GM12891 (cell line): Measurements from ENCODE around the gene GCGR.

Experiments
- SPI1 ChIP-seq: IDR thresholded peaks from 2 replicates; pipeline ENCODE4 v1.6.1; 2011; ENCODE audit warnings: low read depth, low read length, control low read depth
- TAF1 ChIP-seq: IDR thresholded peaks from 2 replicates; pipeline ENCODE4 v1.6.1; 2011; ENCODE audit warnings: low read depth, low read length, control low read depth

DNA sequence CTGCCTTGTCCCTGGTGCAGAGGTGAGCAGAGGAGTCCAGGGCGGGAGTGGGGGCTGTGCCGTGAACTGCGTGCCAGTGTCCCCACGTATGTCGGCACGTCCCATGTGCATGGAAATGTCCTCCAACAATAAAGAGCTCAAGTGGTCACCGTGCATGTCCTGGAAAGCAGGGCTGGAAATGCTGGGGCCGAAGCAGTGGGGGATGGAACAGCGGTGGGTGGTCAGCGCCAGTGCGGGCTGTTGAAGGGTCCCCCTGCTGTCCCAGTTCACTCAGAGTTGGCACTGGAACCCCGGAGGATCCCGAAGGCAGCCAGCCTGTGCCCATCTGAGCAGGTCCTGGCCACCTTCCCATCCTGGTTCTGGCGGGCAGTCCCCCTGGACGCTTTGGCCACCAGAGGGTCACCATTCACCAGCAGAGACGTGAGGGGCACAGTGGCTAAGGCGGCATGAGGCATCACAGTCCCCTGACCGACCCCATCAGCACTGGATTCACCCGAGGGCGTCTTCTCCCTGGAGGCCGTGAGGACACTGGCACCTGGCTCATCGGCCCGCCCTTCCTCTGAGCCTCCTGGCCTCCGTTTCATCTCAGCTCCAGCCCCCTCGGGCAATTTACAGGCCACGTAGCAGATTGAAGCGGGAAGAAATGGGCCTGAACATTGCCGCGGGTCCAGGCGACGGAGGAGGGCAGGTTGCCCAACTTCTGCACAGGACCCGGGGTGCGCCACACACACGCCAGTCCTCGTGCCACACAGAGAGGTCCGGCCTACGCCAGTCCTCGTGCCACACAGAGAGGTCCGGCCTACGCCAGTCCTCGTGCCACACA lies 10.1 kb downstream of the GCGR start:
- TF ChIP-seq SPI1 (no peak), TAF1 (no peak)
